ENCODE measurements around the gene TSHZ2.

The TSHZ2 gene

GRCh38 chr20:53395188-53395923, 423.2 kb downstream of the TSHZ2 start:
- DNase-seq (ENCODE audit: insufficient read length, low spot score) (no peak), FAIRE-seq (no peak)
- no peak for TF ChIP-seq CTCF (IDR thresholded peaks at IDR 0.05; ENCODE audit: insufficient read depth, missing control alignments)

- no peak for TF ChIP-seq CTCF (IDR thresholded peaks at IDR 0.05; ENCODE audit: insufficient read depth, missing control alignments)
- FAIRE-seq = no peak
These were observed 426.9 kb downstream of the TSHZ2 start for GRCh38 chr20:53399083-53399482.

GRCh38 chr20:53399592-53400335, 427.6 kb downstream of the TSHZ2 start:
- TF ChIP-seq CTCF (IDR thresholded peaks at IDR 0.05; ENCODE audit: insufficient read depth, missing control alignments) = no peak
- FAIRE-seq = no peak
- DNase-seq (ENCODE audit: insufficient read length, low spot score) = no peak

More at GRCh38 chr20:53399083-53399482, 426.9 kb downstream of the TSHZ2 start:
- DNase-seq (ENCODE audit: insufficient read length, low spot score) = no peak

- DNase-seq (ENCODE audit: insufficient read length, low spot score) (no peak), FAIRE-seq (no peak)
- no peak for TF ChIP-seq CTCF (IDR thresholded peaks at IDR 0.05; ENCODE audit: insufficient read depth, missing control alignments)
These were observed 430.3 kb downstream of the TSHZ2 start for GRCh38 chr20:53402233-53403005.

- no peak for TF ChIP-seq CTCF (IDR thresholded peaks at IDR 0.05; ENCODE audit: insufficient read depth, missing control alignments)
- no peak for FAIRE-seq
- no peak for DNase-seq (ENCODE audit: insufficient read length, low spot score)
These were observed 430.9 kb downstream of the TSHZ2 start for GRCh38 chr20:53403029-53403428.

- no peak for TF ChIP-seq CTCF (IDR thresholded peaks at IDR 0.05; ENCODE audit: insufficient read depth, missing control alignments)
- DNase-seq (ENCODE audit: insufficient read length, low spot score) (no peak), FAIRE-seq (no peak)
These were observed 433.0 kb downstream of the TSHZ2 start for GRCh38 chr20:53405139-53405538.
